SK-N-SH (cell line): Measurements from ENCODE around the gene C13orf42. TPM values are rescaled to one million over a fixed set of nuclear protein-coding genes. Genes with fewer than 3 reads are reported as not detected.

Experiments used
- CTCF ChIA-PET: fragments of 300-600, 350-600 bp; formaldehyde crosslinking; extraction: SDS; loops from one replicate; lab custom pipeline; 2021; lab: Yijun Ruan, JAX
- POLR2A ChIA-PET: fragments of 350-600 bp; sonication (Branson Sonifier 250); formaldehyde crosslinking; extraction: SDS; loops from one replicate; lab custom pipeline; 2020; ENCODE audit warnings: antibody characterized with exemption, inconsistent platforms; lab: Yijun Ruan, JAX
- DNase-seq: peaks from one replicate; pipeline ENCODE4 v3.0.0; 2012
- H2AFZ ChIP-seq: fragments of 200-600 bp; sonication (generic); 2 replicates; pipeline ENCODE4 v1.8.1; 2016; ENCODE audit warnings: antibody characterized with exemption, mild to moderate bottlenecking, low read depth
- H3F3A ChIP-seq: fragments of 200-600 bp; sonication (generic); replicated peaks from 2 replicates; pipeline ENCODE3; 2016; ENCODE audit warnings: antibody characterized with exemption, mild to moderate bottlenecking; ENCODE audit not compliant: insufficient read depth
- H3K27ac ChIP-seq, 2 experiments: fragments of 200-500 bp in 1 of 2; fragments of 200-600 bp in 1 of 2; sonication (Bioruptor generic) in 1 of 2; sonication (generic), shearing (Covaris generic) in 1 of 2; 2 replicates each; pipeline versions ENCODE4 v1.5.1 to v1.6.1; 2014 to 2016; ENCODE audit warnings: low read depth in 2 of 2, inconsistent platforms in 1 of 2, low read length in 1 of 2, mild to moderate bottlenecking in 1 of 2, mixed read lengths in 1 of 2
- H3K27me3 ChIP-seq: fragments of 200-600 bp; sonication (generic), shearing (Covaris generic); 2 replicates; pipeline ENCODE4 v1.6.1; 2016; ENCODE audit warnings: mixed run types; ENCODE audit not compliant: insufficient read depth
- H3K36me3 ChIP-seq, 2 experiments: fragments of 200-500 bp in 1 of 2; fragments of 200-600 bp in 1 of 2; sonication (Bioruptor generic) in 1 of 2; sonication (generic) in 1 of 2; replicated peaks in 1 of 2; 2 replicates each; pipeline versions ENCODE3 to v1.5.1; 2014 to 2016; ENCODE audit warnings: low read length in 1 of 2, mild to moderate bottlenecking in 1 of 2; ENCODE audit not compliant: insufficient read depth in 2 of 2, control insufficient read depth in 1 of 2
- H3K4me1 ChIP-seq, 2 experiments: fragments of 200-500 bp in 1 of 2; fragments of 200-600 bp in 1 of 2; sonication (Bioruptor generic) in 1 of 2; sonication (generic), shearing (Covaris generic) in 1 of 2; 2 replicates each; pipeline versions ENCODE4 v1.5.1 to v1.6.1; 2014 to 2016; ENCODE audit warnings: low read depth in 1 of 2, low read length in 1 of 2, mixed run types in 1 of 2; ENCODE audit not compliant: insufficient read depth in 2 of 2, control insufficient read depth in 1 of 2
- H3K4me2 ChIP-seq: fragments of 200-600 bp; sonication (generic), shearing (Covaris generic); 2 replicates; pipeline ENCODE4 v1.6.1; 2017; ENCODE audit warnings: mixed run types
- H3K4me3 ChIP-seq, 2 experiments: fragments of 200-500 bp in 1 of 2; fragments of 200-600 bp in 1 of 2; sonication (Bioruptor generic) in 1 of 2; sonication (generic), shearing (Covaris generic) in 1 of 2; 2 replicates each; pipeline versions ENCODE4 v1.5.1 to v1.8.1; 2014 to 2016; ENCODE audit warnings: low read depth in 2 of 2, inconsistent platforms in 1 of 2, low read length in 1 of 2, mild to moderate bottlenecking in 1 of 2, mixed read lengths in 1 of 2, moderate library complexity in 1 of 2
- H3K79me2 ChIP-seq: fragments of 200-600 bp; sonication (generic); 2 replicates; pipeline ENCODE4 v1.8.1; 2017; ENCODE audit warnings: mild to moderate bottlenecking; ENCODE audit not compliant: insufficient read depth
- H3K9ac ChIP-seq: fragments of 200-600 bp; sonication (generic); 2 replicates; pipeline ENCODE4 v1.6.1; 2017; ENCODE audit warnings: mixed run types
- H3K9me2 ChIP-seq: fragments of 200-600 bp; sonication (generic); 2 replicates; pipeline ENCODE4 v1.6.1; 2017; ENCODE audit warnings: mixed run types
- H3K9me3 ChIP-seq: fragments of 200-600 bp; sonication (generic); 2 replicates; pipeline ENCODE4 v1.6.1; 2017; ENCODE audit warnings: mixed run types, mild to moderate bottlenecking, moderate library complexity
- H4K20me1 ChIP-seq: fragments of 200-600 bp; sonication (generic); 2 replicates; pipeline ENCODE4 v1.6.1; 2017; ENCODE audit warnings: mild to moderate bottlenecking, mixed run types; ENCODE audit not compliant: insufficient read depth
- ELF1 ChIP-seq: IDR thresholded peaks from 2 replicates; pipeline ENCODE4 v1.4.0; 2012
- EZH2phosphoT487 ChIP-seq: fragments of 200-600 bp; sonication (generic); IDR thresholded peaks from 2 replicates; pipeline ENCODE4 v1.6.1; 2017; ENCODE audit warnings: low read depth, mixed run types, mild to moderate bottlenecking, antibody characterized with exemption, moderate library complexity, borderline replicate concordance
- JUND ChIP-seq: IDR thresholded peaks from 2 replicates; pipeline ENCODE4 v1.4.0; 2012
- MAX ChIP-seq: IDR thresholded peaks from 2 replicates; pipeline ENCODE4 v1.4.0; 2012; ENCODE audit warnings: low read depth
- MEF2A ChIP-seq: IDR thresholded peaks from 2 replicates; pipeline ENCODE4 v1.4.0; 2012; ENCODE audit warnings: low read depth, borderline replicate concordance
- MXI1 ChIP-seq: IDR thresholded peaks from 2 replicates; pipeline ENCODE4 v1.6.1; 2012; ENCODE audit warnings: mild to moderate bottlenecking, low read depth, low read length, improper control_type of control experiment
- NRF1 ChIP-seq: IDR thresholded peaks from 2 replicates; pipeline ENCODE4 v1.6.1; 2012; ENCODE audit warnings: low read depth, mild to moderate bottlenecking, low read length
- RXRA ChIP-seq: IDR thresholded peaks from 2 replicates; pipeline ENCODE4 v1.4.0; 2012; ENCODE audit warnings: low read depth, mild to moderate bottlenecking, borderline replicate concordance
- SIN3A ChIP-seq: IDR thresholded peaks from 2 replicates; pipeline ENCODE4 v1.6.1; 2012; ENCODE audit warnings: low read depth, mild to moderate bottlenecking, low read length, moderate library complexity, borderline replicate concordance
- SMC3 ChIP-seq: IDR thresholded peaks from 2 replicates; pipeline ENCODE4 v1.6.1; 2012; ENCODE audit warnings: low read depth, low read length, improper control_type of control experiment
- TAF1 ChIP-seq: IDR thresholded peaks from 2 replicates; pipeline ENCODE4 v1.6.1; 2012; ENCODE audit warnings: low read depth, mild to moderate bottlenecking, low read length, moderate library complexity, borderline replicate concordance
- TCF12 ChIP-seq: IDR thresholded peaks from 2 replicates; pipeline ENCODE4 v1.4.0; 2012
- TEAD4 ChIP-seq: IDR thresholded peaks from 2 replicates; pipeline ENCODE4 v1.4.0; 2012; ENCODE audit warnings: mild to moderate bottlenecking, borderline replicate concordance; ENCODE audit not compliant: insufficient read depth
- USF1 ChIP-seq: IDR thresholded peaks from 2 replicates; pipeline ENCODE4 v1.4.0; 2012; ENCODE audit warnings: low read depth, borderline replicate concordance
- WGBS: methylation state at CpG from one replicate; pipeline ENCODE4 v1.1.6; 2017; ENCODE audit warnings: low lambda C conversion rate; 5-methylcytosine and 5-hydroxymethylcytosine counted together
- polyA plus RNA-seq, 3 experiments: library from polyadenylated mRNA; depleted of rRNA; stranded (reverse); fragments of >200 nt; gene quantifications; 2 replicates each; pipeline ENCODE4 v1.2.3, GENCODE V29; 2012
- TF ChIP-seq, protein P1 (sequence below): IDR thresholded peaks from 2 replicates; pipeline ENCODE4 v1.6.1; 2012; ENCODE audit warnings: mild to moderate bottlenecking, low read depth, low read length, moderate library complexity

Gene C13orf42
- polyA plus RNA-seq, 1 of the 3 experiments (the other 2 are of a cell fraction): not detected

- no peak for TF ChIP-seq ELF1
- TF ChIP-seq USF1: no peak
- TF ChIP-seq TEAD4: no peak
- TF ChIP-seq TAF1: no peak
- TF ChIP-seq, protein P1, sequence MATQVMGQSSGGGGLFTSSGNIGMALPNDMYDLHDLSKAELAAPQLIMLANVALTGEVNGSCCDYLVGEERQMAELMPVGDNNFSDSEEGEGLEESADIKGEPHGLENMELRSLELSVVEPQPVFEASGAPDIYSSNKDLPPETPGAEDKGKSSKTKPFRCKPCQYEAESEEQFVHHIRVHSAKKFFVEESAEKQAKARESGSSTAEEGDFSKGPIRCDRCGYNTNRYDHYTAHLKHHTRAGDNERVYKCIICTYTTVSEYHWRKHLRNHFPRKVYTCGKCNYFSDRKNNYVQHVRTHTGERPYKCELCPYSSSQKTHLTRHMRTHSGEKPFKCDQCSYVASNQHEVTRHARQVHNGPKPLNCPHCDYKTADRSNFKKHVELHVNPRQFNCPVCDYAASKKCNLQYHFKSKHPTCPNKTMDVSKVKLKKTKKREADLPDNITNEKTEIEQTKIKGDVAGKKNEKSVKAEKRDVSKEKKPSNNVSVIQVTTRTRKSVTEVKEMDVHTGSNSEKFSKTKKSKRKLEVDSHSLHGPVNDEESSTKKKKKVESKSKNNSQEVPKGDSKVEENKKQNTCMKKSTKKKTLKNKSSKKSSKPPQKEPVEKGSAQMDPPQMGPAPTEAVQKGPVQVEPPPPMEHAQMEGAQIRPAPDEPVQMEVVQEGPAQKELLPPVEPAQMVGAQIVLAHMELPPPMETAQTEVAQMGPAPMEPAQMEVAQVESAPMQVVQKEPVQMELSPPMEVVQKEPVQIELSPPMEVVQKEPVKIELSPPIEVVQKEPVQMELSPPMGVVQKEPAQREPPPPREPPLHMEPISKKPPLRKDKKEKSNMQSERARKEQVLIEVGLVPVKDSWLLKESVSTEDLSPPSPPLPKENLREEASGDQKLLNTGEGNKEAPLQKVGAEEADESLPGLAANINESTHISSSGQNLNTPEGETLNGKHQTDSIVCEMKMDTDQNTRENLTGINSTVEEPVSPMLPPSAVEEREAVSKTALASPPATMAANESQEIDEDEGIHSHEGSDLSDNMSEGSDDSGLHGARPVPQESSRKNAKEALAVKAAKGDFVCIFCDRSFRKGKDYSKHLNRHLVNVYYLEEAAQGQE: no peak
- TF ChIP-seq TCF12: no peak
- no peak for TF ChIP-seq NRF1
- TF ChIP-seq EZH2phosphoT487: no peak
- no peak for TF ChIP-seq MXI1
- no peak for TF ChIP-seq RXRA
- TF ChIP-seq JUND: no peak
- TF ChIP-seq SMC3: no peak
- TF ChIP-seq SIN3A: no peak
- no peak for TF ChIP-seq MEF2A
- no peak for TF ChIP-seq MAX
- H3K9ac ChIP-seq: no peak overlapping the region
- H3K4me2 ChIP-seq: no peak overlapping the region
- no peak overlapping the region for H3K27ac ChIP-seq
- peak; percentile 24 for DNase-seq
- WGBS: 88% methylated on average over 4 of the region's 4 CpGs
- H4K20me1 ChIP-seq: no peaks in the 10 kb centered on the region
- ChIA-PET CTCF (interaction anchor here (0.7 to 10.5 kb wide), 4 partner anchors 10 to 147 kb away, joined by 3 to 257 read pairs (median 5); no protein-coding TSS in a partner anchor), POLR2A (no interaction called here)
- H3K9me3 ChIP-seq: no peaks in the 10 kb centered on the region
- no peaks in the 10 kb centered on the region for H3F3A ChIP-seq
- no peaks in the 10 kb centered on the region; the same call in 1 of the 2 replicates for H3K27me3 ChIP-seq
- no peaks in the 10 kb centered on the region for H3K36me3 ChIP-seq
- no peak overlapping the region for H3K4me3 ChIP-seq
- H3K79me2 ChIP-seq: no peaks in the 10 kb centered on the region
- no peaks in the 10 kb centered on the region for H3K9me2 ChIP-seq
- H3K4me1 ChIP-seq: no peaks in the 10 kb centered on the region
- no peak overlapping the region for H2AFZ ChIP-seq
Observed at GRCh38 chr13:51158365-51158764, 47.3 kb upstream of the C13orf42 start.
